T1000 (cell line): ENCODE results near the gene TMEM182.

Experiments used
- DNase-seq: peaks from one replicate; lab custom pipeline; 2025; ENCODE audit warnings: mixed read lengths; lab: John Stamatoyannopoulos, UW

The TMEM182 gene

GRCh38 chr2:102801858-102802699, 40.2 kb downstream of the TMEM182 start:
- no peak for DNase-seq

GRCh38 chr2:102803041-102803896, 41.4 kb downstream of the TMEM182 start:
- no peak for DNase-seq

- DNase-seq: no peak
Measured at GRCh38 chr2:102803897-102804217, 42.0 kb downstream of the TMEM182 start.

- peak; percentile 1 for DNase-seq
Measured at GRCh38 chr2:102806250-102806837, 44.5 kb downstream of the TMEM182 start.

- DNase-seq: no peak
Measured at GRCh38 chr2:102809291-102810189, 47.7 kb downstream of the TMEM182 start.

GRCh38 chr2:102815285-102815684, 53.5 kb downstream of the TMEM182 start:
- no peak for DNase-seq

- no peak for DNase-seq
Measured at GRCh38 chr2:102826904-102827303, 65.1 kb downstream of the TMEM182 start.

GRCh38 chr2:102832789-102833188, 71.0 kb downstream of the TMEM182 start:
- no peak for DNase-seq

- no peak for DNase-seq
Measured at GRCh38 chr2:102834523-102835273, 72.9 kb downstream of the TMEM182 start.

GRCh38 chr2:102837626-102838198, 75.9 kb downstream of the TMEM182 start:
- no peak for DNase-seq

- DNase-seq: no peak
Measured at GRCh38 chr2:102839668-102840388, 78.0 kb downstream of the TMEM182 start.

- DNase-seq: peak; percentile 18
Measured at GRCh38 chr2:102841107-102841840, 79.4 kb downstream of the TMEM182 start.

- DNase-seq: no peak
Measured at GRCh38 chr2:102843764-102844443, 82.1 kb downstream of the TMEM182 start.

GRCh38 chr2:102844911-102845310, 83.1 kb downstream of the TMEM182 start:
- DNase-seq: no peak

GRCh38 chr2:102848366-102848839, 86.6 kb downstream of the TMEM182 start:
- peak; percentile 93 for DNase-seq

GRCh38 chr2:102850888-102851287, 89.1 kb downstream of the TMEM182 start:
- no peak for DNase-seq

- DNase-seq: no peak
Measured at GRCh38 chr2:102852867-102853266, 91.0 kb downstream of the TMEM182 start.
